HepG2 (cell line): ENCODE data around the gene ATRN. TPM values are rescaled to one million over a fixed set of nuclear protein-coding genes. Genes with fewer than 3 reads are reported as not detected.

Experiments
- ATAC-seq: fragments of 200-7000 bp; cut with Tn5 transposase; 3 replicates; pipeline ENCODE4 v1.9.1; 2020; ENCODE audit warnings: mild to moderate bottlenecking, moderate library complexity
- BruUV-seq: library from RNA; stranded (reverse); fragments of 400-500 nt; replicated peaks from 2 replicates; lab custom pipeline; 2021; lab: Mats Ljungman, UMichigan
- CTCF ChIA-PET: fragments of 300-600 bp; formaldehyde crosslinking; extraction: SDS; loops from one replicate; lab custom pipeline; 2021; ENCODE audit warnings: low total read pairs, inconsistent platforms, low intra/inter-chr PET ratio; lab: Yijun Ruan, JAX
- POLR2A ChIA-PET: fragments of 350-600 bp; sonication (Branson Sonifier 250); formaldehyde crosslinking; loops from one replicate; lab custom pipeline; 2020; ENCODE audit warnings: antibody characterized with exemption, inconsistent platforms; lab: Yijun Ruan, JAX
- DNase-seq: peaks from one replicate; pipeline ENCODE4 v3.0.0-alpha.2; 2015; ENCODE audit warnings: low spot score
- FAIRE-seq: peaks from 3 replicates; lab custom pipeline; 2011; peaks lifted over from hg19 to GRCh38; lab: Jason Lieb, UNC
- H2AFZ ChIP-seq: one replicate; pipeline ENCODE4 v1.6.1; 2011; ENCODE audit warnings: low read length, inconsistent platforms
- H3K27ac ChIP-seq: fragments of 300-600 bp; 3 replicates; pipeline ENCODE4 v1.8.0; 2011; ENCODE audit warnings: mixed run types, mild to moderate bottlenecking, mixed read lengths, low read length, inconsistent platforms; ENCODE audit not compliant: insufficient read depth; ENCODE audit errors: extremely low read length
- H3K27me3 ChIP-seq, 2 experiments: fragments of 200-600 bp in 1 of 2; 2 replicates in 1 of 2; 3 replicates in 1 of 2; pipeline versions ENCODE4 v1.6.0 to v1.8.0; 2011; ENCODE audit warnings: low read length in 2 of 2, mild to moderate bottlenecking in 2 of 2, moderate library complexity in 2 of 2, inconsistent platforms in 1 of 2; ENCODE audit not compliant: insufficient read depth in 2 of 2, control insufficient read depth in 1 of 2
- H3K36me3 ChIP-seq, 2 experiments: fragments of 200-600 bp in 1 of 2; replicated peaks in 1 of 2; 2 replicates in 1 of 2; 3 replicates in 1 of 2; pipeline versions ENCODE4 v1.5.1 to v1.8.0; 2011; ENCODE audit warnings: low read length in 2 of 2, inconsistent platforms in 1 of 2; ENCODE audit not compliant: insufficient read depth in 2 of 2, control insufficient read depth in 1 of 2
- H3K4me1 ChIP-seq: 2 replicates; pipeline ENCODE4 v1.5.1; 2012; ENCODE audit warnings: low read length, inconsistent platforms; ENCODE audit not compliant: insufficient read depth
- H3K4me2 ChIP-seq: 2 replicates; pipeline ENCODE4 v1.6.0; 2011; ENCODE audit warnings: low read depth, low read length, inconsistent platforms
- H3K4me3 ChIP-seq, 3 experiments: fragments of 200-600 bp in 1 of 3; sonication (generic), shearing (Covaris generic) in 1 of 3; replicated peaks in 1 of 3; 2 replicates each; pipeline ENCODE4 v1.5.1; 2011 to 2016; ENCODE audit warnings: low read length in 3 of 3, inconsistent platforms in 2 of 3, low read depth in 2 of 3, mild to moderate bottlenecking in 2 of 3, control low read depth in 1 of 3, mixed read lengths in 1 of 3; ENCODE audit not compliant: insufficient read depth in 1 of 3
- H3K79me2 ChIP-seq: one replicate; pipeline ENCODE4 v1.6.1; 2011; ENCODE audit warnings: low read length, inconsistent platforms; ENCODE audit not compliant: insufficient read depth
- H3K9ac ChIP-seq: 2 replicates; pipeline ENCODE4 v1.6.0; 2011; ENCODE audit warnings: mild to moderate bottlenecking, low read depth, low read length, inconsistent platforms; ENCODE audit not compliant: insufficient read depth
- H3K9me3 ChIP-seq: 2 replicates; pipeline ENCODE4 v1.5.1; 2012; ENCODE audit warnings: mild to moderate bottlenecking, low read length
- H4K20me1 ChIP-seq: 2 replicates; pipeline ENCODE4 v1.6.0; 2011; ENCODE audit warnings: inconsistent platforms, mild to moderate bottlenecking, low read length, moderate library complexity; ENCODE audit not compliant: insufficient read depth
- AKNA ChIP-seq: sonication (generic); formaldehyde crosslinking; IDR thresholded peaks from 2 replicates; pipeline ENCODE4 v1.4.0; 2020; ENCODE audit warnings: missing genetic modification reagents, borderline replicate concordance
- ARNT ChIP-seq: fragments of 450-650 bp; IDR thresholded peaks from 2 replicates; pipeline ENCODE4 v1.6.1; 2017
- MLLT10 ChIP-seq: sonication (generic); formaldehyde crosslinking; IDR thresholded peaks from 2 replicates; pipeline ENCODE4 v1.4.0; 2020; ENCODE audit warnings: missing genetic modification reagents
- PHF8 ChIP-seq: sonication (generic); formaldehyde crosslinking; IDR thresholded peaks from 2 replicates; pipeline ENCODE4 v1.5.0; 2020; ENCODE audit warnings: missing genetic modification reagents
- POGZ ChIP-seq: sonication (generic); formaldehyde crosslinking; IDR thresholded peaks from 2 replicates; pipeline ENCODE4 v1.4.0; 2020; ENCODE audit warnings: mild to moderate bottlenecking, missing genetic modification reagents
- SMAD3 ChIP-seq: sonication (generic); formaldehyde crosslinking; IDR thresholded peaks from 2 replicates; pipeline ENCODE4 v1.4.0; 2020; ENCODE audit warnings: missing genetic modification reagents
- STAT5B ChIP-seq: sonication (generic); formaldehyde crosslinking; IDR thresholded peaks from 2 replicates; pipeline ENCODE4 v1.4.0; 2020; ENCODE audit warnings: missing genetic modification reagents
- TBX2 ChIP-seq: sonication (generic); formaldehyde crosslinking; IDR thresholded peaks from 2 replicates; pipeline ENCODE4 v1.5.0; 2020; ENCODE audit warnings: missing genetic modification reagents, mild to moderate bottlenecking, borderline replicate concordance
- ZBTB8A ChIP-seq: sonication (generic); formaldehyde crosslinking; IDR thresholded peaks from 2 replicates; pipeline ENCODE4 v1.4.0; 2020; ENCODE audit warnings: mild to moderate bottlenecking, low read depth, missing genetic modification reagents, borderline replicate concordance
- ZFP36L2 ChIP-seq: sonication (generic); formaldehyde crosslinking; IDR thresholded peaks from 2 replicates; pipeline ENCODE4 v1.4.0; 2020; ENCODE audit warnings: missing genetic modification reagents
- ZNF503 ChIP-seq: sonication (generic); formaldehyde crosslinking; IDR thresholded peaks from 2 replicates; pipeline ENCODE4 v1.4.0; 2020; ENCODE audit warnings: missing genetic modification reagents
- ZNF546 ChIP-seq: sonication (generic); formaldehyde crosslinking; conservative IDR thresholded peaks from 2 replicates; pipeline ENCODE4 v1.8.1; 2023; ENCODE audit warnings: mild to moderate bottlenecking, missing genetic modification reagents
- ZNF547 ChIP-seq: sonication (generic); formaldehyde crosslinking; IDR thresholded peaks from 2 replicates; pipeline ENCODE4 v1.5.1; 2020; ENCODE audit warnings: mild to moderate bottlenecking, missing genetic modification reagents
- ZNF75D ChIP-seq: sonication (generic); formaldehyde crosslinking; IDR thresholded peaks from 2 replicates; pipeline ENCODE4 v1.8.1; 2023; ENCODE audit warnings: missing genetic modification reagents, mild to moderate bottlenecking, borderline replicate concordance
- WGBS: methylation state at CpG from one replicate; pipeline ENCODE4 v1.1.6; 2017; ENCODE audit warnings: low lambda C conversion rate; 5-methylcytosine and 5-hydroxymethylcytosine counted together
- in situ Hi-C: cut with HindIII; loops from 2 replicates; pipeline ENCODE4 v1.10.0; 2017; ENCODE audit warnings: low pct_unique_long_range_greater_than_20kb; ENCODE audit not compliant: extremely low pct_ligation_motif_present
- intact Hi-C: fragments of 100-400 bp; cut with micrococcal nuclease; formaldehyde crosslinking; loops from one replicate; pipeline ENCODE4 v1.10.0; 2022; ENCODE audit not compliant: unreplicated experiment
- polyA plus RNA-seq, 8 experiments: library from polyadenylated mRNA; depleted of rRNA in 3 of 8; stranded (reverse) in 7 of 8; unstranded in 1 of 8; fragments of >200 nt; fragmentation: Illumina TruSeq in 4 of 8; extraction: Trizol in 4 of 8; gene quantifications; 2 replicates each; pipeline versions ENCODE4 v1.2.1 to v1.2.3, GENCODE V29; 2011 to 2016; ENCODE audit warnings: low read depth in 4 of 8, missing spikeins in 1 of 8, mixed read lengths in 1 of 8; ENCODE audit not compliant: insufficient read depth in 1 of 8
- total RNA-seq, 5 experiments: library from RNA; depleted of rRNA; stranded (reverse); fragments of >200 nt; fragmentation: Illumina TruSeq; extraction: Trizol; gene quantifications; 2 replicates each; pipeline ENCODE4 v1.2.3, GENCODE V29; 2016; ENCODE audit warnings: low read depth in 1 of 5
- TF ChIP-seq, protein P1 (sequence below): sonication (generic); formaldehyde crosslinking; IDR thresholded peaks from 2 replicates; pipeline ENCODE4 v1.4.0; 2020; ENCODE audit warnings: missing genetic modification reagents, mild to moderate bottlenecking, borderline replicate concordance

ATRN gene
- total and polyA plus RNA-seq, 2 of the 13 experiments (the other 11 are each of a cell fraction or from before 2014, with no cell fraction given) = 44.2 to 81.1 TPM

- no peaks in the 10 kb centered on the region for H3K79me2 ChIP-seq
- 29% methylated on average over 8 of the region's 8 CpGs for WGBS
- peak; percentile 79 for ATAC-seq
- H2AFZ ChIP-seq = peak overlapping the region; percentile 80
- ChIA-PET POLR2A (interaction anchor here (0.6 to 1.5 kb wide), 3 partner anchors 18 to 122 kb away, joined by 3 read pairs; partner anchors contain the start of genes ADISSP and SPEF1), CTCF (no interaction called here)
- peak overlapping the region; percentile 97 for H3K4me2 ChIP-seq
- peak overlapping the region; percentile 48 for H3K27ac ChIP-seq
- no peaks in the 10 kb centered on the region for H3K9me3 ChIP-seq
- intact Hi-C loops = no loop called here
- peaks cover 46% of the 10 kb centered on the region for H3K4me1 ChIP-seq
- H4K20me1 ChIP-seq = no peaks in the 10 kb centered on the region
- FAIRE-seq = peak; percentile 94
- in situ Hi-C loops = no loop called here
- TSS peak; percentile 72 for BruUV-seq
- no peaks in the 10 kb centered on the region for H3K36me3 ChIP-seq
- DNase-seq = peak; percentile 81
- peak overlapping the region; percentile 29 to 72 (median 48) for H3K4me3 ChIP-seq
- peaks cover 6 to 27% of the 10 kb centered on the region in 2 experiments for H3K27me3 ChIP-seq
- peak overlapping the region; percentile 57 for H3K9ac ChIP-seq
- TF ChIP-seq POGZ (CRISPR knock-in tag) (peak; percentile 31; the same call in 1 of the 2 replicates), ZNF547 (peak; percentile 66), STAT5B (CRISPR knock-in tag) (0 out of 2 replicates have a peak, but pooled peaks have one; percentile 32), MLLT10 (no peak), SMAD3 (CRISPR knock-in tag) (no peak), ZFP36L2 (CRISPR knock-in tag) (no peak), ARNT (no peak), PHF8 (CRISPR knock-in tag) (no peak; the same call in 1 of the 2 replicates), ZNF75D (CRISPR knock-in tag) (no peak), ZNF503 (CRISPR knock-in tag) (no peak), ZNF546 (CRISPR knock-in tag) (no peak), AKNA (CRISPR knock-in tag) (no peak), TBX2 (peak; percentile 68), ZBTB8A (no peak)
- TF ChIP-seq, protein P1, sequence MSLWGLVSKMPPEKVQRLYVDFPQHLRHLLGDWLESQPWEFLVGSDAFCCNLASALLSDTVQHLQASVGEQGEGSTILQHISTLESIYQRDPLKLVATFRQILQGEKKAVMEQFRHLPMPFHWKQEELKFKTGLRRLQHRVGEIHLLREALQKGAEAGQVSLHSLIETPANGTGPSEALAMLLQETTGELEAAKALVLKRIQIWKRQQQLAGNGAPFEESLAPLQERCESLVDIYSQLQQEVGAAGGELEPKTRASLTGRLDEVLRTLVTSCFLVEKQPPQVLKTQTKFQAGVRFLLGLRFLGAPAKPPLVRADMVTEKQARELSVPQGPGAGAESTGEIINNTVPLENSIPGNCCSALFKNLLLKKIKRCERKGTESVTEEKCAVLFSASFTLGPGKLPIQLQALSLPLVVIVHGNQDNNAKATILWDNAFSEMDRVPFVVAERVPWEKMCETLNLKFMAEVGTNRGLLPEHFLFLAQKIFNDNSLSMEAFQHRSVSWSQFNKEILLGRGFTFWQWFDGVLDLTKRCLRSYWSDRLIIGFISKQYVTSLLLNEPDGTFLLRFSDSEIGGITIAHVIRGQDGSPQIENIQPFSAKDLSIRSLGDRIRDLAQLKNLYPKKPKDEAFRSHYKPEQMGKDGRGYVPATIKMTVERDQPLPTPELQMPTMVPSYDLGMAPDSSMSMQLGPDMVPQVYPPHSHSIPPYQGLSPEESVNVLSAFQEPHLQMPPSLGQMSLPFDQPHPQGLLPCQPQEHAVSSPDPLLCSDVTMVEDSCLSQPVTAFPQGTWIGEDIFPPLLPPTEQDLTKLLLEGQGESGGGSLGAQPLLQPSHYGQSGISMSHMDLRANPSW (CRISPR knock-in tag) = peak; percentile 50; the same call in 1 of the 2 replicates
Measured at GRCh38 chr20:3658716-3659491, 188.1 kb downstream of the ATRN start.
